DND-41 (cell line): ENCODE data around the gene NDUFS5.

Experiments
- ATAC-seq: fragments of 200-7000 bp; cut with Tn5 transposase; 3 replicates; pipeline ENCODE4 v1.9.1; 2021; ENCODE audit warnings: low read depth; ENCODE audit not compliant: insufficient read depth
- DNase-seq: peaks from one replicate; pipeline ENCODE4 v3.0.0-alpha.2; 2020
- H2AFZ ChIP-seq: 2 replicates; pipeline ENCODE4 v1.6.0; 2012; ENCODE audit warnings: low read depth, low read length
- H3K27ac ChIP-seq: 2 replicates; pipeline ENCODE4 v1.5.1; 2012; ENCODE audit warnings: low read length, inconsistent platforms
- H3K27me3 ChIP-seq: fragments of 200-600 bp; sonication (generic); 2 replicates; pipeline ENCODE4 v1.6.0; 2012; ENCODE audit warnings: low read length, mild to moderate bottlenecking, inconsistent platforms; ENCODE audit not compliant: insufficient read depth, poor library complexity
- H3K36me3 ChIP-seq: 2 replicates; pipeline ENCODE4 v1.5.1; 2012; ENCODE audit warnings: low read length, inconsistent platforms; ENCODE audit not compliant: insufficient read depth
- H3K4me1 ChIP-seq: 2 replicates; pipeline ENCODE4 v1.5.1; 2012; ENCODE audit warnings: mild to moderate bottlenecking, low read length; ENCODE audit not compliant: insufficient read depth
- H3K4me2 ChIP-seq: 2 replicates; pipeline ENCODE4 v1.6.0; 2012; ENCODE audit warnings: mild to moderate bottlenecking, moderate library complexity, low read length, inconsistent platforms; ENCODE audit not compliant: insufficient read depth
- H3K4me3 ChIP-seq, 2 experiments: fragments of 200-600 bp in 1 of 2; shearing (Covaris generic) in 1 of 2; 2 replicates each; pipeline ENCODE4 v1.5.1; 2012 to 2016; ENCODE audit warnings: inconsistent platforms in 2 of 2, low read length in 2 of 2, mild to moderate bottlenecking in 2 of 2, low read depth in 1 of 2, moderate library complexity in 1 of 2
- H3K79me2 ChIP-seq: 2 replicates; pipeline ENCODE4 v1.6.0; 2012; ENCODE audit warnings: low read length, inconsistent platforms; ENCODE audit not compliant: insufficient read depth
- H3K9ac ChIP-seq: 2 replicates; pipeline ENCODE4 v1.6.0; 2012; ENCODE audit warnings: low read depth, mild to moderate bottlenecking, inconsistent platforms, low read length, moderate library complexity
- H3K9me3 ChIP-seq: 2 replicates; pipeline ENCODE4 v1.5.1; 2012; ENCODE audit warnings: low read length, moderate library complexity, mild to moderate bottlenecking, inconsistent platforms; ENCODE audit not compliant: insufficient read depth, severe bottlenecking
- H4K20me1 ChIP-seq: 2 replicates; pipeline ENCODE4 v1.6.0; 2012; ENCODE audit warnings: low read length; ENCODE audit not compliant: insufficient read depth
- EZH2 ChIP-seq: IDR thresholded peaks from 3 replicates; pipeline ENCODE4 v1.6.1; 2012; ENCODE audit warnings: borderline replicate concordance, low read depth, mild to moderate bottlenecking, moderate library complexity, low read length, inconsistent platforms; ENCODE audit not compliant: severe bottlenecking
- TF ChIP-seq, protein P1 (sequence below): IDR thresholded peaks from 2 replicates; pipeline ENCODE4 v1.5.1; 2012; ENCODE audit warnings: borderline replicate concordance, low read length, moderate library complexity, mild to moderate bottlenecking; ENCODE audit not compliant: poor library complexity, severe bottlenecking; ENCODE audit errors: extremely low read depth

NDUFS5 gene

GRCh38 chr1:39034114-39034654 is 8.0 kb downstream of the NDUFS5 start:
- ATAC-seq, result no peak
- peaks cover 6% of the 10 kb centered on the region for H3K4me1 ChIP-seq
- no peak overlapping the region for H3K4me2 ChIP-seq
- peaks cover 17% of the 10 kb centered on the region for H3K79me2 ChIP-seq
- DNase-seq, result no peak
- H3K27ac ChIP-seq, result no peak overlapping the region
- peaks cover 66% of the 10 kb centered on the region for H3K36me3 ChIP-seq
- no peak overlapping the region for H3K4me3 ChIP-seq
- H3K9me3 ChIP-seq, result no peaks in the 10 kb centered on the region
- no peak overlapping the region for H3K9ac ChIP-seq
- TF ChIP-seq EZH2, result no peak
- TF ChIP-seq, protein P1, sequence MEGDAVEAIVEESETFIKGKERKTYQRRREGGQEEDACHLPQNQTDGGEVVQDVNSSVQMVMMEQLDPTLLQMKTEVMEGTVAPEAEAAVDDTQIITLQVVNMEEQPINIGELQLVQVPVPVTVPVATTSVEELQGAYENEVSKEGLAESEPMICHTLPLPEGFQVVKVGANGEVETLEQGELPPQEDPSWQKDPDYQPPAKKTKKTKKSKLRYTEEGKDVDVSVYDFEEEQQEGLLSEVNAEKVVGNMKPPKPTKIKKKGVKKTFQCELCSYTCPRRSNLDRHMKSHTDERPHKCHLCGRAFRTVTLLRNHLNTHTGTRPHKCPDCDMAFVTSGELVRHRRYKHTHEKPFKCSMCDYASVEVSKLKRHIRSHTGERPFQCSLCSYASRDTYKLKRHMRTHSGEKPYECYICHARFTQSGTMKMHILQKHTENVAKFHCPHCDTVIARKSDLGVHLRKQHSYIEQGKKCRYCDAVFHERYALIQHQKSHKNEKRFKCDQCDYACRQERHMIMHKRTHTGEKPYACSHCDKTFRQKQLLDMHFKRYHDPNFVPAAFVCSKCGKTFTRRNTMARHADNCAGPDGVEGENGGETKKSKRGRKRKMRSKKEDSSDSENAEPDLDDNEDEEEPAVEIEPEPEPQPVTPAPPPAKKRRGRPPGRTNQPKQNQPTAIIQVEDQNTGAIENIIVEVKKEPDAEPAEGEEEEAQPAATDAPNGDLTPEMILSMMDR, result no peak
- H2AFZ ChIP-seq, result no peak overlapping the region
- no peaks in the 10 kb centered on the region for H3K27me3 ChIP-seq
- H4K20me1 ChIP-seq, result peaks cover 17% of the 10 kb centered on the region; the same call in 1 of the 2 replicates

DNA sequence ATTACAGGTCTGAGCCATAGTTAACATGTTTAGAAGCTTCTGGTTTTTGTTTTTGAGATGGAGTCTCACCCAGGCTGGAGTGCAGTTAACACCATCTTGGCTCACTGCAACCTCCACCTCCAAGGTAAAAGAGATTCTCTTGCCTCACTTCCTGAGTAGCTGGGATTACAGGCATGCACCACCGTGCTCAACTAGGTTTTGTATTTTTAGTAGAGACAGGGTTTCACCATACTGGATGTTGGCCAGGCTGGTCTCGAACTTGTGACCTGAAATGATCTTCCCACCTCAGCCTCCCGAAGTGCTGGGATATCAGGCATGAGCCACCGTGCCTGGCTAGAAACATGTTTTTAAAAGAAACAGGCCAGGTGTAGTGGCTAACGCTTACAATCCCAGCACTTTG is 10.5 kb downstream of the NDUFS5 start:
- H3K9me3 ChIP-seq, result no peaks in the 10 kb centered on the region
- no peak for TF ChIP-seq EZH2
- TF ChIP-seq, protein P1, result no peak
- H3K4me3 ChIP-seq, result no peak overlapping the region
- no peak for ATAC-seq
- no peak for DNase-seq
- no peak overlapping the region for H3K9ac ChIP-seq
- H4K20me1 ChIP-seq, result peaks cover 9% of the 10 kb centered on the region; the same call in 1 of the 2 replicates
- peaks cover 51% of the 10 kb centered on the region for H3K36me3 ChIP-seq
- H3K27me3 ChIP-seq, result no peaks in the 10 kb centered on the region
- H3K4me2 ChIP-seq, result no peak overlapping the region
- no peak overlapping the region for H3K27ac ChIP-seq
- peaks cover 7% of the 10 kb centered on the region; the same call in 1 of the 2 replicates for H3K79me2 ChIP-seq
- no peaks in the 10 kb centered on the region; the same call in 1 of the 2 replicates for H3K4me1 ChIP-seq
- H2AFZ ChIP-seq, result no peak overlapping the region

GRCh38 chr1:39043513-39043912 is 17.4 kb downstream of the NDUFS5 start:
- H3K4me1 ChIP-seq, result no peaks in the 10 kb centered on the region
- no peak overlapping the region for H3K4me3 ChIP-seq
- no peak overlapping the region for H3K4me2 ChIP-seq
- no peaks in the 10 kb centered on the region for H3K79me2 ChIP-seq
- peaks cover 11% of the 10 kb centered on the region; the same call in 1 of the 2 replicates for H3K36me3 ChIP-seq
- no peaks in the 10 kb centered on the region for H3K27me3 ChIP-seq
- H2AFZ ChIP-seq, result no peak overlapping the region
- TF ChIP-seq, protein P1, result no peak
- no peak for TF ChIP-seq EZH2
- DNase-seq (no peak), ATAC-seq (no peak)
- no peak overlapping the region for H3K9ac ChIP-seq
- H3K9me3 ChIP-seq, result no peaks in the 10 kb centered on the region
- no peak overlapping the region for H3K27ac ChIP-seq
- H4K20me1 ChIP-seq, result no peaks in the 10 kb centered on the region
